Measurements from ENCODE around the gene SH3GLB1. TPM values are rescaled to one million over a fixed set of nuclear protein-coding genes. Genes with fewer than 3 reads are reported as not detected.

SH3GLB1 gene
- polyA plus RNA-seq, 1 donor, result 167 TPM

DNA sequence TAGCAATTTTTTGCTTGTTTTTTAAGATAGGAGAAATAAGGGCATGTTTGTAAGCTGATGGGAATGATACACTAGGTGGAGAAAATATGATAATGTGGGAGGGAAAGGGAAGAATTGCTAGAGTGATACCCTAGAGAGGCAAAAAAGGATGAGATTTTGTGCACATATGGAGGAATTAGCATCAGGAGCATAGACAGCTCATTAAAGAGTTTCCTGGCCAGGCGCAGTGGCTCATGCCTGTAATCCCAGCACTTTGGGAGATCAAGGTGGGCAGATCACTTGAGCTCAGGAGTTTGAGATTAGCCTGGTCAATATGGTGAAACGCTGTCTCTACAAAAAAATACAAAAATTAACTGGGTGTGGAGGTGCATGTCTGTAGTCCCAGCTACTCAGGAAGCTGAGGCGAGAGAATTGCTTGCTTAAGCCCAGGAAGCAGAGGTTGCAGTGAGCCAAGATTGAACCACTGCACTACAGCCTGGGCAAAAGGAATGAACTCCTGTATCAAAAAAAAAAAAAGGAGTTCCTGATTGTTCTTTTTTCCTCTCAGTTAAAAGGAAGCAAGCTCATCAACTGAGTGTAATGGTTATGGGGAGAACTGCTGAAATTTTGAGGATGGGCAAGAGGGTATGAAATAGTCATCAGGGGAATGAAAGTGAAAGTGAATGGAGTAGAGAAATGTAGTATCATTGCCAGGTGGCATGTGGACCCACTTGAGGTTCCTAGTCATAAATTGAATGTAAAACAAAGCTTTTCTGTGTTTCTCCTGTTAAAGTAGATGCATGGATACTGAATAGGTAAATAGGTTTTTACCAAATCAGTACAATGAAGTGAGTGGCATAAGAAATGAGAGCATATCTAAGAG is 35.5 kb downstream of the SH3GLB1 start:
- DNase-seq, result no peak

DNA sequence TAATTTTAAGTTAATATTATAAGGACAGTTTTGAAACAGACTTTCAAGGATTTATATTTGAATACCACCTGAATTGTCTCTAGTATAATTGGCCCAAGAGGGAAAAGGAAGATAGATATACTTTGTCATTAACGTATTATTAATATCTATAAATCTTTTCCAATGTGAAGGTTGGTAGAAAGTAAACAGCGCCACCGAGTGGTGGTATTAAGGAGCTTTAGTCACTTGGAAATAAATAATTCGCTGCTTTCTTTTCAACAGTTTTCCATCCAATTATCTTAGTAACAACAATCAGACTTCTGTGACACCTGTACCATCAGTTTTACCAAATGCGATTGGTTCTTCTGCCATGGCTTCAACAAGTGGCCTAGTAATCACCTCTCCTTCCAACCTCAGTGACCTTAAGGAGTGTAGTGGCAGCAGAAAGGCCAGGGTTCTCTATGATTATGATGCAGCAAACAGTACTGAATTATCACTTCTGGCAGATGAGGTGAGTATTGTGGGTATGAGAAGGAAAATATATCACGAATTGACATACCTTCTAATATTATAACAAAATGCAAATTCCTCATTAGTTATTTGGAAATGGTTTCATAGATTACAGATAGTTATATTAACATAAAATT is 37.7 kb downstream of the SH3GLB1 start:
- peak; percentile 11 for DNase-seq

DNA sequence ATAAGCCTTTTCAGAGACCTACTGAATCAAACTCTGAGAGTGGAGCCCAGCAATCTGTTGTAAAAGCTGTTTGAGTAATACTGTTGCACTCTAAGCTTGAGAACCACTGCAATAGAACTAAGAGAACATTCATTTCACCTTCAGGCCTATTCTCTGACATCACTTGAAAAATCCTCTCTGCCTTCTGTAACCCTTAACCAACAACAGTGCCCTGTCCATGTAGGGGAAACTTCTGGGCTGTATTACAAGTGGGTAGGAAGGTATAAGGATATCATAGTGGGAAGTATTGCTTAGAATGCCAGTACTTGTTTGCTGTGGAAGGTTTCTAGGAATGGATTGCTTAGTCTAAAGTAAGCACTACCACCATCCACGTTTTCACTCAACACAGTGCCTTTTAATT is 42.9 kb downstream of the SH3GLB1 start:
- no peak for DNase-seq

DNA sequence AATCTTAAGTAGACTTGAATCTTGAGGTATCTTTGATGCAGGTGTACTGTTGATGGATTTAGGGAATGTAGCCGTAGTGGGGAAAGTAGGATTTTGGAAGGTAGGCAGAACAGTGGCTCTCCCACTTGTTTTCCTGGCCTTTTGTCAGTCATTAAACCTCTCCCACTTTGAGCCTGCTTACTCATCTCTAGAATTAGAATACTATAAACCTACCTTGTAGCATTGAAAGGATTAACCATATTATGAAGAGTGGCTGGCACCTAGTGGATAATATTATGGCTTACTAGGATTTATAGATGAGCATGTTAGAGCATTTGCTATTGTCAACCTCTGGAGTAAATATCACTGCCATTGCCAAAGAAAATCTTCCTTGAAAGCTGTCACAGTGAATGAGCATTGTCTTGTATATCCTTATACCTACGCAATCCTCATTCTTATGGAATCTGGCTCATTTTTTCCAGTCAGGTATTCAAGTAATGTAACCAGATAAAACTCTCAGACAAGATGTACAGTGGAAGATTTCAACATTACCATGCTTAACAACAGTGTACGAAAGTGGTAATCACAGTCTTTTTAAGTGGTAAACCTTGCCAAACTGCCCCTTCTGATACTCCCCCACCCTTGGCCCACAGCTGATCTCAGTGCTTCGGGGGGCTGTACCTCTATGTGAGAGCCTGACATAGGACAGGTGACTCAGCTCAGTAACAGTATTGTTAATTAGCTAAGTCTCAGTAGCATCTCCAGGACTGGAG is 44.4 kb downstream of the SH3GLB1 start:
- DNase-seq, result no peak

DNA sequence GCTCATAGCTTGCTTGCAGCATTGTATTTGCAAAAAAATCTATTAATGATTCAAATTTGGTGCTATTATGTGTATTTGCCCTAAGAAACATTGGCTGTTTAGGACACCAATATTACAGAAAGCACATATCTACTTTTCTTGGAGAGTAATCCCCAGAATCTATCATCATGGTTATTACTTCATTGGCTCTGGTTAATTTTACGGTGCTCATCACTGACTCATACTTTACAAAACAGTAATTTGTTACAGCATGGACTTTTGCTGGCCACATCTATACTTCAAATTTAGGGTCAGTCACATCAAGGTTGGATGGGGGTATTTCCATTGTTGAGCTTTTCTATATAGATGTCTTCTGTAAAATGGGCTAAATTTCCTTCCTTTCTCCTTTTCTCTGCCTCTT is 45.7 kb downstream of the SH3GLB1 start:
- no peak for DNase-seq

DNA sequence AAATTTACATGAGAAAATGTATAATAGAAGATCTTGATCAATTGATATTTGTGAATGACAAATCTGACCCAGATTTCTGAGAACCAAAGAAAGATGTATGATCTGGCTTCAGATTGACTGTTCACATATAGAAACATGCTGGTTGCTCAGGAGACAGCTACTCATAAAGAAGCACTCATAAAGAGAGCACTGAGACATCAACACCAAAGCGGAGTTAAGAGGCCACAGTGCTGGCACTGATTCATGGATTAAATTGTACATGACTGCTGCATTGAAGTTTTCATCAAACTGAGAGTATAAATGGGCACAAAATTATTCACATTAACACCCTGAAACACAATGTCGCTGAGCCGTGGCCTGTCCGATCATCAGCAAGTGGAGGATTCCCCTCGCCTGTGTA is 46.2 kb downstream of the SH3GLB1 start:
- no peak for DNase-seq

DNA sequence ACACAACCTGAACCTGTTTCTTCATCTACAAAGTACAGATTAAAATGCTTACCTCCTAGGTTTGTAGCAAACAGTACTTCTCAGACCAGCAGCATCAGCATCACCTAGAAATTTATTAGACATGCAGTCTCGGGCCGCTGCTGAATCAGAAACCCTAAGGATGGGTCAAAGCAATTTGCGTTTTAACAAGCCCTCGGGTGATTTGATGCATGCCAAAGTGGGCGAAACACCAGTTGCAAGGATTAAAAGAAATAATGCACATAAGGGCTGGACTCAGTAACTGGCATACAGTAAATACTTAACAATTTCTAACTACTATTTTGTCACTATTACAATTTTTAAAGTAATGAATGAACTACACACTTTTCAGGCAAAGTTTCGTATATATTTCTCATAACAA is 47.5 kb downstream of the SH3GLB1 start:
- no peak for DNase-seq

DNA sequence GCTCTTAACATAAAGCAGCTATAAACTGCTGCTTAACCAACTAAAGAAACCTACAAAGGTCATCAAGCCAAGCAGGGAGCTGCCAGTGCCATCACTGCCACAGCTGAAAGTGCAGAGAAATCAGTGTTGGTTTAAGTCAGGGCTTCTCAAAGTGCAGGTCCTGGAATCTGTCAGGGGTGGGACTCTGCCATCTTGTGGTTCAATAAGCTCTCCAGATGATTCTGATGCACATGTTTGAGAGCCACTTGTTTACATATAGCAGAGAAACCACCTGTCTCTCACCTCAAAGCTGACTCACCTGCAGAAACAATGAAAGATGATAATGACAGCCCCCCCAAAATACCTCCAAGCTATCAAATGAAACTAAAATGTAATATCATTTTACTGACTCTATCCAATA is 49.3 kb downstream of the SH3GLB1 start:
- DNase-seq, result no peak

DNA sequence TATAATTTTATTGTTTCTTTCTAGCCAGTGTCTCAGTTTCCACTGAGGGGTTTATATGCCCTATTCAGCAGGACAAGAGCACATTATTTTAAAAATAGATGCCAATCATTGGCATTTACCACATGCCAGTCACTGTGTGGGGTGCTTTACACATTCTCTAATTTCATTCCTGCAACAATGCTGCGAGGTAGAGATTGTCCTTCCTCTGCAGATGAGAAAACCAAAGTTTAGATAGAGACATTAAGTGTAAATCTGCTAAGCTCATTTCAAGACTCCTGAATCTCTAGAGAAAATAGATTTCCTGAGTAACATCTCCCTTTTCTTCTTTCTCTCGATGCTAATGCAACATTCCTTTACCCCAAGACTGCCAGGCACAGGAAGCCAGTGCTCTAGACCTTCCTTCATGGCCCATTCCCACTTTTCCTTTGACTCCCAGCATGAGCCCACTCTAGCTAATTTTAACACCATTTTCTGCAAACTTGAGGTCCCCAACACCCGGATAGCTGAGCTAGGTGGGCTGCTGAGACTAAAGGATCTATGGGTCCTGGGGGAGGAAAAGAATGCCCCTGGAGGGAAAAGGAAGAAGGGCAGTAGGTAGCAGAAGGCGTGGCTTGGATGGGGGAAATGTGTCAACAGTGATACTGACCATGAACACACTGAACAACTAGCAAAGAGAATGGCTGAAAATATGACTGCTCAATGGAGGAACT is 50.0 kb downstream of the SH3GLB1 start:
- DNase-seq, result no peak

DNA sequence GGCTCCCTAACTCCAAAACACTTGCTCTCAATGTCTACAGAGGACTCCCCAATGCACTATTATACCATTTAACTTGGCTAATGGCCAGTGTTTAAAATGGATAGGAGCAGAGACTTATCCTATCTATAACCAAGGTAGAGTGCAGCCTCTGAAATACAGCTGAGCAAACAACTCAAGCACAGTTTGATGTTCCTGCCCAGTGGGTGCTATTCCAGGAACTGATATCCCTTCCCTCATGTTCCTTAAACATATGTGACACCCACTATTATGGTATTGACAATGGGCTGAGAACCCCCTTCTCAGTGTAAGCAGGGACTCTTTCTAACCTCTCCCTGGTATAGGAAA is 51.7 kb downstream of the SH3GLB1 start:
- DNase-seq, result no peak

DNA sequence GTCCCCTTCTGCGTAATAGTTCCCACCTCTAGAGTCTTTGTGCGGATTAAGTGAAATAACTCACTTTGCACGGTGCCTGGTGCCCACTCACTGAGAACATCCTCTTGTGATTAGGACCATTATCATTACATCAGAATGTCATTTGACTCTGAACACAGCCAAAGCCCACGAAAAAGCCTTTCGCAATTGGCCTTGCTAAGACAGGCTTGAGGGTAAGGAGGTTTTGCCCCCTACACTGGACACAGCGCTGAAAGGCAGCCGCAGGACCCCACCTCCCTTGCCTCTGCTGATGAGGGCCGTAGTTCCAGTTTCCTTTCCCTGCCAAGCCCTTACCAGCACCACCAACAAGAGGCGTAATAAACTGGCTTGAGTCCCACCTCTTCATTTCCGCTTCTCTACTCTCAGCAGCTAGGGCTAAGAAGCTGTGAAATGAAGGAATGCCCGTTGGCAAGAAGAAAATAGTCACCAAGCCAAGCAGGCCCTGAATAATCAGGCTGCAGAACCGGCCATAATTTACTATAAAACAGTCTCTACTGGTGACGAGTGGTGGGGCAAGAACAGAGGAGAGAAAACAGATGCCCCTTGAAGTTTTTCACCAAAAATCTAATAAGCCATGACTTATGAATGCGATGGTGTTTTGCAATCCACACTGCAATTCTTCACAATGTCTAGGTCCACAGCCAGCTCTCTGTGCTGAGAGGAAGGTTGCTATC is 53.1 kb downstream of the SH3GLB1 start:
- peak; percentile 43 for DNase-seq

DNA sequence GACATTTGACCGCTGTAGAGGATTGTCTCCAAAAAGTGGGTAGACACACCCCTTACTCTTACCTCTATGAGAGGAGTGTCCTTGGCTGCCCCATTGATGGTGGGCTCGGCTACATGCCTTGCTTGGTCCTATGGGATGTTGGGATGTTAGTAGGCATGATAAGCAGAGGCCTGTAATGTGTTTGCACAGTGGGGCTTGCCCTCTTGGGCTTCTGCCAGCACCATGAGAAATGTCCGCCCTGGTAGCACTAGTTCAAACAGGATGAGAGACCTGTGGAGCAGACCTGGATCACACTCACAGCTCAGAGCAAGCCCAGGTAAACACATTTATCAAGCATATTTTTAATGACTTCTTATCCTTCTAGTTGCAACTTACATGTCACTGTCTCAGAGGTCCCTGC is 54.2 kb downstream of the SH3GLB1 start:
- no peak for DNase-seq

DNA sequence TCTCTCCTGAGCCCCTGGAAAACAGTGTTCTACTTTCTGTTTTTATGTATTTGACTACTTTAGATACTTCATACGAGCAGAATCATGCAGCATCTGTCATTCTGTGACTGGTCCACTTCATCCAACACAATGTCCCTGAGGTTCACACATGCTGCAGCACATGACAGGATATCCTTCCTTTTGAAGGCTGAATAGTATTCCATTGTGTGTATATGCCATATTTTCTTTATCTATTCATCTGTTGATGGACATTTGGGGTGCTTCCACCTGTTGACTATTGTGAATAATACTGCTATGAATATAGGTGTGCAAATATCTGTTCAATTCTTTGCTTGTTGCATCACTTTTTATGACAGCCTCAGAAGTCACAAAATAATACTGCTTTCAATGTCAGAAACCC is 55.8 kb downstream of the SH3GLB1 start:
- DNase-seq, result no peak

DNA sequence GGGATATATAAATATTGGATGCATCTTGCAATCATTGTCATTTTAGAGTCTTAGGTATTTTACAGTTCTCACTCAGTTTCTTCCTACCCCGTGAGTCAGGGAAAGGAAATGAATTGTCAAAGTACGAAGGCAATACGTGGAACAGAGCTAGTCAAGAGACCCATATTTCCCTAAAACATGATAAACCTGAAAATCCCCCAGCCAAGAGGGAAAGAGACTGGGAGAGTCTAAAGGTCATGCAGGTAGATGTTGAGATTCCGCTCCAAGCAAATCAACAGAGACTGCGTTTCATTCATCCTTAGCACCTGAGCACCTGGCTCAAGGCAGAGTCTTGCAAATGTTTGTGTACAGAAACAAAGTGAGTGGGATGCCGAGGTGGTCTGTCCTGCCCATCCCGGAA is 58.0 kb downstream of the SH3GLB1 start:
- DNase-seq, result no peak

DNA sequence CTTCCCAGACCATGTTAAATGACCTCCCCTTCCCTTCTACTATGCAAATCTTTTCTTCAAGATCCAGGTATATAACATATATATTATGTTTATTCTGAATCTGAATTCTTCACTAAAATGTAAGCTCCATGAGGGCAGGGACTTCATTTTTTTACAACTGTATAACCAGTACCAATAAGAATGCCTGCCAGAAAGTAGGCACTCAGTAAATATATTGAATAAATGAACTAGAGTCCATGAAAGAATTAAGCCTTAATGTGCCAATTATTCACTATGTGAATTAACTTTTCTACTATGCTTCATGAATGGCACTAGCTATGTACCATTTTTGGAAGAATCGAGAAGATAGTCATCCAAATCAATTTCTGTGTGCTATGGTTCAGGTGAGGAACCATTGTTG is 60.1 kb downstream of the SH3GLB1 start:
- DNase-seq, result no peak

DNA sequence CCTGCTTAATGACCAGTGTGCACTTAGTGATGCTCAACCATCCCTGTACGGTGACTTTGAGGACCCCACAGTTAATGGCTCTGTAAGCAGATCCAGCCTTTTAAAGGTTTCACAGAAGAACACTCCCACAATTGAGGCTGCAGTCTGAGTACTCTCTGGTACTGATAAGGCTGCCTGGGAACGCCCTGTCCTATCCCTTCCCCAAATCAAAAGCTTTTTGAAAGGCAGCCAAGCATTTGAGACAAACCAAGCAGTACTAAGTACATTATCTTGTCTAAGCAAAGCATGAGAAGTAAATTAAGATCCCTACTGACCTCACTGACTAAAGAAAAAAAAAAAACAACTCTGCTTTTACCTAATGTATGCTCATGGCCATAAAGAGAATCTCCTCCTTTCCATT is 60.7 kb downstream of the SH3GLB1 start:
- DNase-seq, result no peak

DNA sequence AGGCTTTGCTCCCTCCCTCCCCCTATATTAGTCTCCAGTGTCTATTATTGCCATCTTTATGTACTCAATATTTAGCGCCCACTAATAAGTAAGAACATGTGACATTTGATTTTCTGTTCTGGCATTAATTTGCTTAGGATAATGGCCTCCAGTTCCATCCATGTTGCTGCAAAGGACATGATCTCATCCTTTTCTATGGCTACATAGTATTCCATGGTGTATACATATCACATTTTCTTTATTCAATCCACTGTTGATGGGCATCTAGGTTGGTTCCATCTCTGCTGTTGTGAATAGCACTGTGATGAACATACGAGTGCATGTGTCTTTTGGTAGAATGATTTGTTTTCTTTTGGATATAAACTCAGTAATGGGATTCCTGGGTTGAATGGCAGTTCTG is 61.3 kb downstream of the SH3GLB1 start:
- DNase-seq, result no peak

DNA sequence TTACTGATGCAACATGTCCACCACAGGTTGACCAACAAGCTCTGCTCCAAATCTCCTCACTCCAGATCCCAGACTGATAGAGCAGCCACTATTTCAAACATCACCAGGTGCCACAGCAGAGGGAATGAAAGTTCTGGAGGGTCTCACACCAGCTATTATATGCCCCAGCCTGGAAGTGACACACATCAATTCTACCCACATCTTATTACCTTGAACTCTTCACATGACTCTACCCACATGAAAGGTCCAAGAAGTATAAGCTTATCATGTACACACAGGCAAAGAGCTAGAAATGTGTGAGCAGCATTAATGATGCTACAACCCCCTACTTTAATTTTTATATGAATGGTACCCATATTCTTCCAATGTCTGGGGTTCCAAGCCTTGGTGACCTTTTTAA is 64.2 kb downstream of the SH3GLB1 start:
- DNase-seq, result no peak

DNA sequence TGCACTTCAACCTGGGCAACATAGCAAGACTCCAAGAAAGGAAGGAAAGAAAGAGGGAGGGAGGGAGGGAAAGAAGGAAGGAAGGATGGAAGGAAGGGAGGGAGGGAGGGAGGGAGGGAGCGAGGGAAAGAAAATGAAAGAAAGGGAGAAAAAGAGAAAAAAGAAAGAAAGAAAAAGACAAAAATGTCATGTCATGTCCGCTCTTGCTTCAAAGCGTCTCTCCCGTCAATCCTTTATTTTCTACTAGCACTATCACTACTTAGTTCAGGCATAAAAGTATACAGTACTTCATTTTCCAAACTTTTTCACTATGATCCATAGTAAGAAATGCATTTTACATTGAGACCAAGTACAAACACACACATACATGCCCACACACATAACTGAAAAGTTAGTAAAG is 64.7 kb downstream of the SH3GLB1 start:
- DNase-seq, result no peak

DNA sequence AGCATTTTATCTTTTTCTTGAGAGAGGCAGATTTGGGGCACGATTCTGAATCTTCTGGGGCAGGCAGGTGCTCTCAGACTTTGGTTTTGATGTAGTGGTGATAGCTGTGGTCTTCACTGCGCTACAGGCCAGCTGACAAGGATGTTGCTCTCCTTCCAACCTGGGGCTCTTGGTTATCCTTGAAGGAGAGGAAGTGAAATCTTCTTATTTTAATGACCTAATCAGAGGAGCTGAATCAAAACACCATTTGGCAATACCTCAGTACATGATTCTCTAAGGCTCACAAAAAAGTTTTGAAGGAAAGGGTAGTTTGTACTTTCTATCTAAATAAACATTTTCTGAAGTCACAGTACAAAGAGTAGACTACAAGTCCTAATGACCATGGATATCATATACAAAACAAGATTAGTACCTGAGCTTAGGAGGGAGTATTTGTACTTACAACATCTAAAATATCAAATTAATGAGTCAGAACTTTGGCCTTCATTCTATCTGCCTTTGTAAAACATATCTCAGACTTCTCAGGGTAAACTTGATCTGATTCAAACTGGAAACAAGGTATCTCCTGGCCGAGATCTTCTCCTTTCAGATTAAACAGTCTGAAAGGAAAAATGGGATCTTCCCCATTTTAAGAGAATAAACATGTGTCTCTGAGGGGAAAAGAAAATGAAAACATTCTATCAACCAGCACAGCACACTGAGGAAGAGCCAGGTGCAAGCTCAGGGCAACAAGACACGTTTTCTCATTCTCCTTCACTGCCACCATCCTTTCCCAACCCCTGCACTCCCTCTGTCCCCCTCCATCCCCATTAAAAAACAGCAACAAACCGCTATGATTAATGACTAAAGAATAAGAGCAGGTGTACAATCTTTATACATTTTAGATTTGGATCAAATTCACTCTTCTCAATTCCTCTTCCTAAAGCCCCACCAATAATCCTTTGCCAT is 69.2 kb downstream of the SH3GLB1 start:
- no peak for DNase-seq
